ENCODE results near the gene KLF7.

Gene KLF7

DNA sequence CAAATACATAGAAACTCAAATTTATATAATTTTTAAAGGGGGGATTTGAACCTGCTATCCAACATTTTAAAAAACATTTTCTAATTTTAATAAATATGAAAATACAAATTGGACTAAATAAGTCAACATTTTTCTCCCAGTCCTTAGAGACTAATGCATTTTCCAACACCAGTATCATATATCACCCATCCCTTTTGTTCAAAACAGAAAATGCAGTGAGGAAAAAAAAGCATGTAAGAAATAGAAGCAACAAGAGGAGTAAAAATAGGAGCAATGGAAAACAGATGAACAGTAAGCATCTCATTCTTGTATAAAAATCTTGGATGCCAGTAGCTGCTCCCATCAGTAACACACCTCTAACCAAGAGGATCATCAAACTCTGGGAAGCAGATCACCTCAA is 25.5 kb downstream of the KLF7 start:
- Histone ChIP-seq H3K9ac (ENCODE audit: low read length) (no peak overlapping the region), H3K4me1 (ENCODE audit: control insufficient read depth, insufficient read depth, low read length) (peaks cover 20% of the 10 kb centered on the region), H3K4me3 (ENCODE audit: low read length) (no peak overlapping the region), H3K27me3 (ENCODE audit: control insufficient read depth, insufficient read depth, low read length) (no peaks in the 10 kb centered on the region), H3K9me3 (ENCODE audit: control insufficient read depth, low read length) (no peaks in the 10 kb centered on the region), H3K36me3 (ENCODE audit: control insufficient read depth, insufficient read depth, low read length) (no peaks in the 10 kb centered on the region)

DNA sequence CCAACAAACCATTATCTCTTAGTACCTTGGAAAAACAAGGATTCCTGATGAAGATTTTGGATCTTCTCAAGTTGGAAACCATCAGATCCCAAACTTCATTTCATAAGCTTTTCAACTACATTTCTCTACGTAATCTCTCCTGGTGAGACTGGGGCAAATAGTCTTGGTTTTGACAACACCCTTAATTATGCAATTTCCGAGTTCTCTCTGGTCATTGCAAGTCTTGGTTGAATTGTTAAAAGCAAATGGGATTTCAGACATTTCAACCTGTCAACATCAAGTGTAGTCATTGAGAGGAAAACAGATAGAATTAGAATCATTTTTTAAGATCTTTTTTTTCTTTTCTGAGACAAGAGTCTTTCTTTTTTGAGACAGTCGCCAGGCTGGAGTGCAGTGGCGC is 26.2 kb downstream of the KLF7 start:
- Histone ChIP-seq H3K9me3 (ENCODE audit: control insufficient read depth, low read length) (no peaks in the 10 kb centered on the region), H3K4me3 (ENCODE audit: low read length) (no peak overlapping the region), H3K4me1 (ENCODE audit: control insufficient read depth, insufficient read depth, low read length) (peaks cover 20% of the 10 kb centered on the region), H3K27me3 (ENCODE audit: control insufficient read depth, insufficient read depth, low read length) (no peaks in the 10 kb centered on the region), H3K9ac (ENCODE audit: low read length) (no peak overlapping the region), H3K36me3 (ENCODE audit: control insufficient read depth, insufficient read depth, low read length) (no peaks in the 10 kb centered on the region)

DNA sequence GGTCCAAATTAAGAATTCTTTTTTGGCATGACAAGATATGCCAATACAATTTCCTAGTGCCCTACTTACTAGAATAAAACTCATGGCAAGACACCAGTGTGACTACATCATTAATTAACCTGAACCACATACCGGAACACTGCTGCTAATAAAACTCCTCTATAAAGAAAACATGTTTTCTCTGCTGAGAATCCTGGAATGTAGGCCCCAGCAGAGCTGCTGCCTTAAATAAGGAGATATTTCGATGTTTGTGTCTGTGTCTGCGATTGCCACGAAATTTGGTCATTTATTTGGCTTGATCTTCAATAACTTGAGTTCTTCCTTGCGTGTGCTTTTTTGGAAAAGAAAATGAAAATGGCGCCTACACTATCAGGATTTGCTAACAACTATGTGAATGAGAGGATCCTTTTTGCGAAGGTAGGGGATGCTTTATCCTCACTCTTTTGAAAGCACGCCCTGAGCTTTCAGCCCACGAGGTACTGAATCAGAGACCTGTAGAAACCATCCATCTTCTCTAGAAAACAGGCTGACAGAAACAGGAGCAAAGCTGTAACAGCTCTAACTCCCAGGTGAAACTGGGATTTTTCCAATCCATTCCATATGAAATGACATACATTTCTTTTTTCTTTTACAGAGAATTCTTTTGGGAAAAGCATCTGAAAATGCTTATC is 27.0 kb downstream of the KLF7 start:
- Histone ChIP-seq H3K36me3 (ENCODE audit: control insufficient read depth, insufficient read depth, low read length) (no peaks in the 10 kb centered on the region), H3K4me3 (ENCODE audit: low read length) (no peak overlapping the region), H3K9me3 (ENCODE audit: control insufficient read depth, low read length) (no peaks in the 10 kb centered on the region), H3K27me3 (ENCODE audit: control insufficient read depth, insufficient read depth, low read length) (no peaks in the 10 kb centered on the region), H3K9ac (ENCODE audit: low read length) (no peak overlapping the region), H3K4me1 (ENCODE audit: control insufficient read depth, insufficient read depth, low read length) (peaks cover 15% of the 10 kb centered on the region)

DNA sequence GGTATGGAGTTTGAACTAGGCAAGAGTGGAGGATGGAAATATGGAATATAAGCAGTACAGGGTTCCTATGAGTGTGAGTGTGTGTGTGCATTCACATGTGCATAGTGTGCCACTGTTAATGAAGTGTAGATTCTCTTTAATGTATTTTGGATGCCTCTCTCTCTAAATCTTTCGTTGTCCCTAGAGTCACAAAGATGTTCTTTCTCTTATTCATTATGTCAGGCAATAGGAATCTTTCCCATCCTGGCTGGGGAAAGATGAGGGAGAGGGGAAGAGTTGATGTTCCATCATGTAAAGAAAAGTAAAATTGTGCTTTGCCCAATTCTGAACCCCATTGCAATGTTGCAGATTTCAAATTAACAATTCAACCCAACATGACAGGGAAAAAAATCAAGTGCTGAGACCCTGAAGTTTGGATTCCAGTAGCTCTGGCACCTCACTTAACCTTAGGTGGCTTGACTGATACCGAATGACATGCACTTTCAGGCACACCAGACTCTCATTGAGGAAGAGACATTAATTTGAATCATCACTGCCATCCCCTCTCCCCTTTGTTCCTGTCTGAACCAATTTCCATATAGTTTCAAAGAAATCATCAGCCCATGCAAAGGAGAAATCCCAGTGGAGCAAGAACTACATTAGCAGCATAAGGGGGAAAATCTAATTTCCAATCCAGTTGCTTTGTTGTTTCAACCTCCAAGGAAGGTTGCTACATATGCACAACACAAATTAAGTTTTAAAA is 28.0 kb downstream of the KLF7 start:
- Histone ChIP-seq H3K9me3 (ENCODE audit: control insufficient read depth, low read length) (no peaks in the 10 kb centered on the region), H3K4me1 (ENCODE audit: control insufficient read depth, insufficient read depth, low read length) (peaks cover 13% of the 10 kb centered on the region), H3K9ac (ENCODE audit: low read length) (no peak overlapping the region), H3K36me3 (ENCODE audit: control insufficient read depth, insufficient read depth, low read length) (no peaks in the 10 kb centered on the region), H3K4me3 (ENCODE audit: low read length) (no peak overlapping the region), H3K27me3 (ENCODE audit: control insufficient read depth, insufficient read depth, low read length) (no peaks in the 10 kb centered on the region)

DNA sequence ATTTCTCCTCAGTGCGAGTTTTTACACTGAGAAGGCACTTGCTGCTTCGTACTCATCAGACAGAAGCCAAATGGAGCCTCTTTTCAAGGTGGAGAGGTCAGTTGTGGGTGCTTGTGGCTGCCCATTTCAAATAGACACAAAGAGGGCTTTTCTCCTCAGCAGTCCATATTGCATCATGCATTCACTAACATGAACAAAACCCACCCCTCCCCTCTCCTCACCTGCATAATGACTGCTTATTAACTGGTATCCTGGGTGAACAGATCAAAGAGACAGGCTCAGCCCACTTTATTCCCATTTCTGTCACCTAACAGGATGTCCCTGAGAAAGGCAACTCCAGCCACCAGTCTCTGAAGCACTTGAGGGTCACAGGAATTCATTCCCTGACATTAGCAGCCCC is 28.9 kb downstream of the KLF7 start:
- no peaks in the 10 kb centered on the region for H3K36me3 ChIP-seq (ENCODE audit: control insufficient read depth, insufficient read depth, low read length)
- no peak overlapping the region for H3K9ac ChIP-seq (ENCODE audit: low read length)
- H3K27me3 ChIP-seq (ENCODE audit: control insufficient read depth, insufficient read depth, low read length) = no peaks in the 10 kb centered on the region
- no peak overlapping the region for H3K4me3 ChIP-seq (ENCODE audit: low read length)
- no peaks in the 10 kb centered on the region for H3K9me3 ChIP-seq (ENCODE audit: control insufficient read depth, low read length)
- peaks cover 6% of the 10 kb centered on the region for H3K4me1 ChIP-seq (ENCODE audit: control insufficient read depth, insufficient read depth, low read length)

DNA sequence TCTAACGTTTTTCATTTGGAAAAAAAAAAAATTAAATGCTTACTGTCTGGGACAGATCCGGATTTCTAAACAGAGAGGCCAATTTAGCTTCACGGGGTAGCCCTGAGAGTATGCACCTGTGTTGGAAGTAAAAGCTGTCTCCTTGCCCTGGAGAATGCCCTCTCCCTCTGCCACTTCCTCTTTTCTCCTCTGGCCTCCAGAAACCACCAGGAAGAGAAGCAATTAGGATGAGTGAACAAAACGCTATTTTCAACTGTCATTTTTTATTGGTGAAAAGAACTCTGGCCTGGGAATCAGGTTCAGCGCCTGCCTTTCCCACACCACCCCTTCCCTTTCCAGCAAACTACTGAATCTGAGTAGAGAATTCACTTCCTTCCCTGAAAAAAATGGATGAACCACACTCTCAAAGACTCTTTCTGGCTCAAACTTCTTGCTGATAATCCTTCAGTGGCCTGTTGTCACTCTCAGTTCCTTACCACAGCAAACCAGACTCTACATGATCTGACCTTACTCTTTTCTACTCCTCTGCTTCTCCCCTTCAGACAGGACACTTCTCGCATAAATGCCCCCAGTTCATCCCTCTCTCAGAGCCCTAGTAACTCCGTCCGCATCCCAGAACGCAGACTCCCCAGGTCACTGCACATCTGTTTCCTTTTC is 29.8 kb downstream of the KLF7 start:
- no peaks in the 10 kb centered on the region for H3K27me3 ChIP-seq (ENCODE audit: control insufficient read depth, insufficient read depth, low read length)
- peaks cover 6% of the 10 kb centered on the region for H3K4me1 ChIP-seq (ENCODE audit: control insufficient read depth, insufficient read depth, low read length)
- H3K9ac ChIP-seq (ENCODE audit: low read length) = no peak overlapping the region
- no peaks in the 10 kb centered on the region for H3K9me3 ChIP-seq (ENCODE audit: control insufficient read depth, low read length)
- no peaks in the 10 kb centered on the region for H3K36me3 ChIP-seq (ENCODE audit: control insufficient read depth, insufficient read depth, low read length)
- no peak overlapping the region for H3K4me3 ChIP-seq (ENCODE audit: low read length)

DNA sequence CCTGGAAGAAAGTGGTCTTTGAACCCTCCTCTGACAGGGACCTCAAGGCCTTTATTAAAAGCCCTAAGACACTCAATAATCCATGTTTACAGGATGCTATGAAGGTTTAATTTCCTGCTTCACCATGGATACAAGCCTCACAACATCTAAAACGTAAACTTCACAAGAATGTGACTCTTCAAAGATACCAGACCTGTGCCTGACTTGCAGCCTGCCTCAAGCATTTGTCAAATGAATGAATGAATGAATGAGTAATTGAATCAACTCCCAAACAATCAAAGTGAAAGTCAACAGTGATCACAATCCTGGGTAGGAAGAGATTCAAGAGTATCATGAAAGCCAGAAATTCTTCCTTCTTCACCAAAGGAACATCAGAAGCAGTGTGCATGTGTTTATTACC is 30.4 kb downstream of the KLF7 start:
- H3K9ac ChIP-seq (ENCODE audit: low read length) = no peak overlapping the region
- H3K4me3 ChIP-seq (ENCODE audit: low read length) = no peak overlapping the region
- no peaks in the 10 kb centered on the region for H3K9me3 ChIP-seq (ENCODE audit: control insufficient read depth, low read length)
- peaks cover 6% of the 10 kb centered on the region for H3K4me1 ChIP-seq (ENCODE audit: control insufficient read depth, insufficient read depth, low read length)
- no peaks in the 10 kb centered on the region for H3K27me3 ChIP-seq (ENCODE audit: control insufficient read depth, insufficient read depth, low read length)
- H3K36me3 ChIP-seq (ENCODE audit: control insufficient read depth, insufficient read depth, low read length) = no peaks in the 10 kb centered on the region

DNA sequence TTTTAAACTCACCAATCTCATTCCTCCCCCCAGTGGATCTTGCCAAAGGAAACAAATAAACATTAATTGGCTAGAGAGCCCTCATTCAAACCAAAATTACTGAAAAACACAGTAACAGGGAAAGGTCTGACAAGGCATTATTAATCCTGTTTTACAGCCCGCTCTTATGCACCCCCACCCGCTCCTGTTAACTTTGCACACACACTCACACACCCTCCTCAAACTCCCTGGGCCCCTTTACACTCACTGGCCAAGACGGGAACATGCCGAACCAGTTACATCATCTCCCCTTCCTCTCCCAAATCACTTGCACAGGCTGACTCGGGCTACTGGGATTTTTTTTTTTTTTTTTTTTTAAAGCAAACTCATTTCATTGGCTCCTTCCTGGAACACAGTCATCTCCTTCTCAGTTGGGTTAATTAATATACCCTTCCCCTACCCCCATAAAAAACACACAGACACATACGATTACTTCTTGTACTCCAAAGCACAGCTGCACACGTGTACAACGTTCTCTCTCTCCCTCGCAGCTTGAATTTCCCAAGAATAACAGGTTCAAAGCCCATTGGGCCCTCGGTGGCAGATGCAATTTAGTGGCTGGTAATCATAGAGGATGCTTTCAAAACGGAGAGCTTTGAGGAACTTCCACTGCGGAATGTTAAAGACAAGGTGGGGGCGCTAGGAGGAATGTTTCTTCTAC is 31.8 kb downstream of the KLF7 start:
- no peaks in the 10 kb centered on the region for H3K36me3 ChIP-seq (ENCODE audit: control insufficient read depth, insufficient read depth, low read length)
- no peaks in the 10 kb centered on the region for H3K9me3 ChIP-seq (ENCODE audit: control insufficient read depth, low read length)
- peaks cover 6% of the 10 kb centered on the region for H3K4me1 ChIP-seq (ENCODE audit: control insufficient read depth, insufficient read depth, low read length)
- H3K27me3 ChIP-seq (ENCODE audit: control insufficient read depth, insufficient read depth, low read length) = no peaks in the 10 kb centered on the region
- H3K9ac ChIP-seq (ENCODE audit: low read length) = no peak overlapping the region
- H3K4me3 ChIP-seq (ENCODE audit: low read length) = no peak overlapping the region

DNA sequence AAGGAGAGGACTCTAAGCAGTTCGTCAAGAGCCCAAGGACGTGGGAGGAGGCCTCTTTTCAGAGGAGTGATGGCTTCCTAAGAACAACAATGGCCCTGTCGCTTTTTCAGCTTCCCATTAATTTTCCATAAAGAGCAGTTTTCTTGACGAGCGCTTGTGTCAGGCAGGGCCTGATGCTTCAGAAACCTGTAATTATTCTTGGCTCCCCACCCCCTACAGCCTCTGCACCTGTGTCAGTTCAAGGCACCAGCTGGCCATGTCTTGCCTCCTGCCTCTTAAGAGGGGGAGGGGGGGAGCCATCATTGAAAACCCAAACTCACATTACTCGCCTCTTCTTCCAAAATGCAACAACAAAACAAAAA is 32.3 kb downstream of the KLF7 start:
- no peaks in the 10 kb centered on the region for H3K27me3 ChIP-seq (ENCODE audit: control insufficient read depth, insufficient read depth, low read length)
- H3K36me3 ChIP-seq (ENCODE audit: control insufficient read depth, insufficient read depth, low read length) = no peaks in the 10 kb centered on the region
- peaks cover 6% of the 10 kb centered on the region for H3K4me1 ChIP-seq (ENCODE audit: control insufficient read depth, insufficient read depth, low read length)
- H3K9ac ChIP-seq (ENCODE audit: low read length) = no peak overlapping the region
- no peaks in the 10 kb centered on the region for H3K9me3 ChIP-seq (ENCODE audit: control insufficient read depth, low read length)
- H3K4me3 ChIP-seq (ENCODE audit: low read length) = no peak overlapping the region

DNA sequence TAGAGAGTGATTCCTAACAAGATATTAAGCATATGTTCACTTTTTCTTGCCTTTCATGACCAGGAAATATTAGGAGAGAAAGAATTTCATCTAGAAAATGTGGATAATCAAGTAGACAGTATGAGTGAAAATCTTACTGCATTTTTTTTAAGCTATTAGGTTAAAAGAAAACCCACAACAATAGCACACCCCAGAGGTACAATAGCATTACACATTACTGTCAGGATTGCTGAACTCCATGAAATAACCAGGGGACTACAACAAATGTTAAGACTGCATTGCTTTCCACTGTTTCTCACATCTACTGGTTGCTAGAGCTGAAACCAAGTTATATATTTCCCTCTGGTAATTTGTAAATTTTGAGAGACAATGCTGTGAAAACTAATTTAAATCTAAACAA is 33.7 kb downstream of the KLF7 start:
- H3K9me3 ChIP-seq (ENCODE audit: control insufficient read depth, low read length) = no peaks in the 10 kb centered on the region
- peaks cover 6% of the 10 kb centered on the region for H3K4me1 ChIP-seq (ENCODE audit: control insufficient read depth, insufficient read depth, low read length)
- H3K4me3 ChIP-seq (ENCODE audit: low read length) = no peak overlapping the region
- H3K9ac ChIP-seq (ENCODE audit: low read length) = no peak overlapping the region
- H3K27me3 ChIP-seq (ENCODE audit: control insufficient read depth, insufficient read depth, low read length) = no peaks in the 10 kb centered on the region
- no peaks in the 10 kb centered on the region for H3K36me3 ChIP-seq (ENCODE audit: control insufficient read depth, insufficient read depth, low read length)

DNA sequence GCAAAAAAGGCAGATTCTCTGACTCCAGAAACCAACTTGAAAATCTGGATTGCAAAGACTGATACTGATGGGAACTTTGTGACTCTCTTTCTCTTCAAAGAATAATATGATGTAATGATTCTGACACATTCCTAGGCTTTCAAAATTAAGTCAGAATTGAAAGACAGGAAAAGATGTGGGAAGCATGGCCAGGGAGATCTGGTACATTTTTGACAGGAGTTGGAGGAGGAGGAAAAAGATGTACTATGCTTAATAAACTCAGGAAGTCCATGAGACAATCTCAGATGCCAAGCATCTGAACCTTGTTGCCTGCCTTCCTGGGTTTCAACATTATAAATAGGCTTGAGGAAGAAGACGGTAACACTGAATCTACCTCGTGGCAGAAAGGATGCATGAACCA is 34.2 kb downstream of the KLF7 start:
- Histone ChIP-seq H3K9me3 (ENCODE audit: control insufficient read depth, low read length) (no peaks in the 10 kb centered on the region), H3K4me3 (ENCODE audit: low read length) (no peak overlapping the region), H3K4me1 (ENCODE audit: control insufficient read depth, insufficient read depth, low read length) (peaks cover 6% of the 10 kb centered on the region), H3K9ac (ENCODE audit: low read length) (no peak overlapping the region), H3K36me3 (ENCODE audit: control insufficient read depth, insufficient read depth, low read length) (no peaks in the 10 kb centered on the region), H3K27me3 (ENCODE audit: control insufficient read depth, insufficient read depth, low read length) (no peaks in the 10 kb centered on the region)

DNA sequence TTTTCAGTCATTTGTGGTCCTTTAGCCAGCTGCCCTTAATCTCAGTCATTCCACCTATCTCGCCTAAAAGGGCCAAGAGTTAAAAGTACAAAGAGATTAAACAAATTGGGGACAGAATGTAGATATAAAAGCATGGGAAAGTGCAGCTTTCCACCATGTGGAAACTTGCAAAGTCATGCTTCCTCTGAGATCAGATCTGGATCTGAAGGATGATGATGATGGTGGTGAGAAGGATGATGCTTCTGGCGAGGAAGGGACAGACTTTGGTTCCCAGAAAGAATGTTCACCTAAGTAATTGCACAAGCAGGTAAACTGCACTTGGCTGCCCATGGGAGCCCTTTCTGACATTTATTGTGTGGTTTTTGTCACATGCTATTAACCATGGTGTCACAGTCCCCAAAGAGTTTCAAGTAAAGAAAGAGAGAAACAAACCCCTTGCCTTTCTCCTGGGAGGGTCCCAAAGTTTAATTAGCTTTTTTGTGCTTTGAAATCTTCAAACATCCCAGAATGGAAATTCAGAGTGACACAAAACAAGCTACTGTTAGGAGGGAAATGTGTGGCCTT is 34.7 kb downstream of the KLF7 start:
- H3K9me3 ChIP-seq (ENCODE audit: control insufficient read depth, low read length) = no peaks in the 10 kb centered on the region
- H3K9ac ChIP-seq (ENCODE audit: low read length) = no peak overlapping the region
- no peak overlapping the region for H3K4me3 ChIP-seq (ENCODE audit: low read length)
- H3K27me3 ChIP-seq (ENCODE audit: control insufficient read depth, insufficient read depth, low read length) = no peaks in the 10 kb centered on the region
- no peaks in the 10 kb centered on the region for H3K36me3 ChIP-seq (ENCODE audit: control insufficient read depth, insufficient read depth, low read length)
- peaks cover 3% of the 10 kb centered on the region for H3K4me1 ChIP-seq (ENCODE audit: control insufficient read depth, insufficient read depth, low read length)
